Liver (tissue), 9 donors: ENCODE data around the gene CNOT8. TPM values are rescaled to one million over a fixed set of nuclear protein-coding genes. Genes with fewer than 3 reads are reported as not detected.

Experiments used
- DNase-seq: peaks from one replicate; pipeline ENCODE4 v3.0.0-alpha.2; 2017; ENCODE audit warnings: low spot score
- H3K27ac ChIP-seq, 2 donors: one replicate each; pipeline ENCODE4 v1.7.0; 2013; ENCODE audit warnings: inconsistent platforms in 2 of 2, low read length in 2 of 2, control low read depth in 1 of 2, low read depth in 1 of 2, mild to moderate bottlenecking in 1 of 2
- H3K27me3 ChIP-seq, 4 donors: one replicate each; pipeline versions ENCODE4 v1.6.1 to v1.7.0; 2013; ENCODE audit warnings: low read length in 3 of 4, inconsistent platforms in 1 of 4, mild to moderate bottlenecking in 1 of 4, moderate library complexity in 1 of 4; ENCODE audit not compliant: control insufficient read depth in 4 of 4, insufficient read depth in 4 of 4
- H3K36me3 ChIP-seq, 4 donors: one replicate each; pipeline versions ENCODE4 v1.6.1 to v1.7.0; 2013; ENCODE audit warnings: low read length in 3 of 4, mild to moderate bottlenecking in 3 of 4, low read depth in 1 of 4, moderate library complexity in 1 of 4; ENCODE audit not compliant: control insufficient read depth in 4 of 4, insufficient read depth in 3 of 4
- H3K4me1 ChIP-seq, 4 donors: one replicate each; pipeline versions ENCODE4 v1.6.1 to v1.7.0; 2013; ENCODE audit warnings: low read length in 3 of 4, mild to moderate bottlenecking in 3 of 4, moderate library complexity in 1 of 4; ENCODE audit not compliant: control insufficient read depth in 4 of 4, insufficient read depth in 4 of 4
- H3K4me3 ChIP-seq, 3 donors: one replicate each; pipeline versions ENCODE4 v1.6.1 to v1.7.0; 2013; ENCODE audit warnings: low read length in 3 of 3, control low read depth in 1 of 3, low read depth in 1 of 3, mild to moderate bottlenecking in 1 of 3
- H3K9ac ChIP-seq, 2 donors: one replicate each; pipeline ENCODE4 v1.7.0; 2013; ENCODE audit warnings: low read length in 2 of 2, mild to moderate bottlenecking in 2 of 2, moderate library complexity in 2 of 2, control low read depth in 1 of 2, low read depth in 1 of 2
- H3K9me3 ChIP-seq, 4 donors: one replicate each; pipeline versions ENCODE4 v1.6.1 to v1.7.0; 2013; ENCODE audit warnings: low read length in 3 of 4; ENCODE audit not compliant: control insufficient read depth in 4 of 4
- EGR1 ChIP-seq, 2 donors: IDR thresholded peaks; 2 replicates each; pipeline ENCODE4 v1.6.1; 2016 to 2018; ENCODE audit warnings: antibody characterized with exemption in 2 of 2, low read depth in 2 of 2
- FOXA1 ChIP-seq: IDR thresholded peaks from 2 replicates; pipeline ENCODE4 v1.6.1; 2016; ENCODE audit warnings: antibody characterized with exemption
- FOXA2 ChIP-seq: IDR thresholded peaks from 2 replicates; pipeline ENCODE4 v1.6.1; 2016; ENCODE audit warnings: antibody characterized with exemption
- GABPA ChIP-seq, 2 donors: IDR thresholded peaks in 1 of 2; conservative IDR thresholded peaks in 1 of 2; 2 replicates each; pipeline ENCODE4 v1.6.1; 2016; ENCODE audit warnings: antibody characterized with exemption in 2 of 2, mild to moderate bottlenecking in 1 of 2, moderate library complexity in 1 of 2
- HNF4A ChIP-seq, 2 donors: conservative IDR thresholded peaks; 2 replicates each; pipeline ENCODE4 v1.6.1; 2016; ENCODE audit warnings: antibody characterized with exemption in 2 of 2, mild to moderate bottlenecking in 2 of 2
- HNF4G ChIP-seq: IDR thresholded peaks from 2 replicates; pipeline ENCODE4 v1.6.1; 2016; ENCODE audit warnings: antibody characterized with exemption
- MAX ChIP-seq: IDR thresholded peaks from 2 replicates; pipeline ENCODE4 v1.6.1; 2016; ENCODE audit warnings: antibody characterized with exemption
- RAD21 ChIP-seq, 2 donors: IDR thresholded peaks; 2 replicates each; pipeline ENCODE4 v1.6.1; 2016; ENCODE audit warnings: antibody characterized with exemption in 2 of 2, mild to moderate bottlenecking in 2 of 2
- RXRA ChIP-seq, 2 donors: IDR thresholded peaks; 2 replicates each; pipeline ENCODE4 v1.6.1; 2017 to 2018; ENCODE audit warnings: antibody characterized with exemption in 2 of 2, mild to moderate bottlenecking in 1 of 2
- TAF1 ChIP-seq: conservative IDR thresholded peaks from 2 replicates; pipeline ENCODE4 v1.6.1; 2016; ENCODE audit warnings: antibody characterized with exemption, mild to moderate bottlenecking
- WGBS: extraction: QIAGEN DNeasy Blood & Tissue Kit; methylation state at CpG from one replicate; pipeline ENCODE4 v1.1.7; 2013; 5-methylcytosine and 5-hydroxymethylcytosine counted together
- polyA plus RNA-seq, 2 donors: library from polyadenylated mRNA; stranded (reverse) in 1 of 2; unstranded in 1 of 2; fragments of 200-250 nt in 1 of 2; fragments of >200 nt in 1 of 2; fragmentation: Nextera tagmentation in 1 of 2; extraction: Ambion mirVana in 1 of 2; gene quantifications; one replicate each; pipeline versions ENCODE4 v1.2.1 to v1.2.3, GENCODE V29; 2013 to 2015
- total RNA-seq, 2 donors: library from RNA; depleted of rRNA; stranded (reverse); fragments of >200 nt; gene quantifications; one replicate each; pipeline ENCODE4 v1.2.3, GENCODE V29; 2014
- TF ChIP-seq, protein P1 (sequence below): fragments of 150-350 bp; IDR thresholded peaks from 2 replicates; pipeline ENCODE4 v1.5.1; 2017; ENCODE audit warnings: improper control_type of control experiment, low read depth, low read length; ENCODE audit not compliant: missing input control
- TF ChIP-seq, protein P2 (sequence below): IDR thresholded peaks from 2 replicates; pipeline ENCODE4 v1.6.1; 2016; ENCODE audit warnings: antibody characterized with exemption
- TF ChIP-seq, protein P3 (sequence below): IDR thresholded peaks from 2 replicates; pipeline ENCODE4 v1.6.1; 2016; ENCODE audit warnings: antibody characterized with exemption
- donor health status: healthy.
- donor health status: healthy.
- donor health status: healthy.
- donor health status: healthy.
- donor health status: healthy.

Gene CNOT8
- total and polyA plus RNA-seq, 4 donors: 12.6 to 38.9 (median 20.8) TPM

DNA sequence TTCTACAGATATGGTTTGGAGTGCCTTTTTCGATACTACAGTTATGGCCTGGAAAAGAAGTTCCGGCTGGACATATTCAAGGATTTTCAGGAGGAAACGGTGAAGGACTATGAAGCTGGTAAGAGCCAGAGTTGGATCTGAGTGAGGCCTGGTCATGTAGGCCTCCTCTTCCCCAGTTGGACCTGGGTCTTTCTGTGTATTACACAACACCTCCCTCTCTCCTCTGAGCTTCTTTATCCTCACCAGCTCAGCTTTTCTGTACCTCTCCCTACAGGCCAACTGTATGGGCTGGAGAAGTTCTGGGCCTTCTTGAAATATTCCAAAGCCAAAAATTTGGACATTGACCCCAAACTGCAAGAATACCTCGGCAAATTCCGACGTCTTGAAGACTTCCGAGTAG is 47.2 kb upstream of the CNOT8 start:
- Histone ChIP-seq H3K4me1 (peaks cover 3 to 27% (median 20%) of the 10 kb centered on the region in 4 donors), H3K27me3 (no peaks in the 10 kb centered on the region), H3K36me3 (peaks cover 2 to 47% (median 42%) of the 10 kb centered on the region in 4 donors), H3K4me3 (no peak overlapping the region), H3K27ac (no peak overlapping the region), H3K9ac (no peak overlapping the region), H3K9me3 (no peaks in the 10 kb centered on the region)
- DNase-seq: no peak
- 77% methylated on average over 7 of the region's 7 CpGs for WGBS
- no peak for TF ChIP-seq RAD21 (IDR thresholded peaks at IDR 0.05)
- TF ChIP-seq, protein P1, sequence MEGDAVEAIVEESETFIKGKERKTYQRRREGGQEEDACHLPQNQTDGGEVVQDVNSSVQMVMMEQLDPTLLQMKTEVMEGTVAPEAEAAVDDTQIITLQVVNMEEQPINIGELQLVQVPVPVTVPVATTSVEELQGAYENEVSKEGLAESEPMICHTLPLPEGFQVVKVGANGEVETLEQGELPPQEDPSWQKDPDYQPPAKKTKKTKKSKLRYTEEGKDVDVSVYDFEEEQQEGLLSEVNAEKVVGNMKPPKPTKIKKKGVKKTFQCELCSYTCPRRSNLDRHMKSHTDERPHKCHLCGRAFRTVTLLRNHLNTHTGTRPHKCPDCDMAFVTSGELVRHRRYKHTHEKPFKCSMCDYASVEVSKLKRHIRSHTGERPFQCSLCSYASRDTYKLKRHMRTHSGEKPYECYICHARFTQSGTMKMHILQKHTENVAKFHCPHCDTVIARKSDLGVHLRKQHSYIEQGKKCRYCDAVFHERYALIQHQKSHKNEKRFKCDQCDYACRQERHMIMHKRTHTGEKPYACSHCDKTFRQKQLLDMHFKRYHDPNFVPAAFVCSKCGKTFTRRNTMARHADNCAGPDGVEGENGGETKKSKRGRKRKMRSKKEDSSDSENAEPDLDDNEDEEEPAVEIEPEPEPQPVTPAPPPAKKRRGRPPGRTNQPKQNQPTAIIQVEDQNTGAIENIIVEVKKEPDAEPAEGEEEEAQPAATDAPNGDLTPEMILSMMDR: no peak
- no peak for TF ChIP-seq MAX
- no peak for TF ChIP-seq RXRA (IDR thresholded peaks at IDR 0.05)
- no peak for TF ChIP-seq FOXA2
- TF ChIP-seq, protein P2, sequence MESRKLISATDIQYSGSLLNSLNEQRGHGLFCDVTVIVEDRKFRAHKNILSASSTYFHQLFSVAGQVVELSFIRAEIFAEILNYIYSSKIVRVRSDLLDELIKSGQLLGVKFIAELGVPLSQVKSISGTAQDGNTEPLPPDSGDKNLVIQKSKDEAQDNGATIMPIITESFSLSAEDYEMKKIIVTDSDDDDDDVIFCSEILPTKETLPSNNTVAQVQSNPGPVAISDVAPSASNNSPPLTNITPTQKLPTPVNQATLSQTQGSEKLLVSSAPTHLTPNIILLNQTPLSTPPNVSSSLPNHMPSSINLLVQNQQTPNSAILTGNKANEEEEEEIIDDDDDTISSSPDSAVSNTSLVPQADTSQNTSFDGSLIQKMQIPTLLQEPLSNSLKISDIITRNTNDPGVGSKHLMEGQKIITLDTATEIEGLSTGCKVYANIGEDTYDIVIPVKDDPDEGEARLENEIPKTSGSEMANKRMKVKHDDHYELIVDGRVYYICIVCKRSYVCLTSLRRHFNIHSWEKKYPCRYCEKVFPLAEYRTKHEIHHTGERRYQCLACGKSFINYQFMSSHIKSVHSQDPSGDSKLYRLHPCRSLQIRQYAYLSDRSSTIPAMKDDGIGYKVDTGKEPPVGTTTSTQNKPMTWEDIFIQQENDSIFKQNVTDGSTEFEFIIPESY: no peak
- no peak for TF ChIP-seq TAF1
- no peak for TF ChIP-seq EGR1 (IDR thresholded peaks at IDR 0.05; ENCODE audit: low read depth in 2 of 2)
- no peak for TF ChIP-seq HNF4A (conservative IDR thresholded peaks at IDR 0.05)
- no peak for TF ChIP-seq FOXA1
- TF ChIP-seq, protein P3, sequence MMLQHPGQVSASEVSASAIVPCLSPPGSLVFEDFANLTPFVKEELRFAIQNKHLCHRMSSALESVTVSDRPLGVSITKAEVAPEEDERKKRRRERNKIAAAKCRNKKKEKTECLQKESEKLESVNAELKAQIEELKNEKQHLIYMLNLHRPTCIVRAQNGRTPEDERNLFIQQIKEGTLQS: no peak
- no peak for TF ChIP-seq GABPA (IDR thresholded peaks at IDR 0.05 in 1 of 2, conservative IDR thresholded peaks at IDR 0.05 in 1 of 2)

- Histone ChIP-seq H3K9ac (no peak overlapping the region), H3K36me3 (peaks cover 2 to 46% (median 37%) of the 10 kb centered on the region in 4 donors), H3K27ac (no peak overlapping the region), H3K27me3 (no peaks in the 10 kb centered on the region), H3K4me3 (no peak overlapping the region), H3K4me1 (peaks cover 3 to 29% (median 20%) of the 10 kb centered on the region in 4 donors), H3K9me3 (no peaks in the 10 kb centered on the region)
- peak; percentile 96 to 98 for TF ChIP-seq RAD21 (IDR thresholded peaks at IDR 0.05)
- TF ChIP-seq, protein P1: peak; percentile 92
- no peak for TF ChIP-seq HNF4G
- 30% methylated on average over 3 of the region's 3 CpGs for WGBS
- DNase-seq: peak; percentile 75
These were observed 46.6 kb upstream of the CNOT8 start for GRCh38 chr5:154811653-154812465.
